HepG2 (cell line): ENCODE results near the gene CNGA1. TPM values are rescaled to one million over a fixed set of nuclear protein-coding genes. Genes with fewer than 3 reads are reported as not detected.

Experiments
- ATAC-seq: fragments of 200-7000 bp; cut with Tn5 transposase; 3 replicates; pipeline ENCODE4 v1.9.1; 2020; ENCODE audit warnings: mild to moderate bottlenecking, moderate library complexity
- BruUV-seq: library from RNA; stranded (reverse); fragments of 400-500 nt; replicated peaks from 2 replicates; lab custom pipeline; 2021; lab: Mats Ljungman, UMichigan
- CTCF ChIA-PET: fragments of 300-600 bp; formaldehyde crosslinking; extraction: SDS; loops from one replicate; lab custom pipeline; 2021; ENCODE audit warnings: low total read pairs, inconsistent platforms, low intra/inter-chr PET ratio; lab: Yijun Ruan, JAX
- POLR2A ChIA-PET: fragments of 350-600 bp; sonication (Branson Sonifier 250); formaldehyde crosslinking; loops from one replicate; lab custom pipeline; 2020; ENCODE audit warnings: antibody characterized with exemption, inconsistent platforms; lab: Yijun Ruan, JAX
- DNase-seq: peaks from one replicate; pipeline ENCODE4 v3.0.0-alpha.2; 2015; ENCODE audit warnings: low spot score
- FAIRE-seq: peaks from 3 replicates; lab custom pipeline; 2011; peaks lifted over from hg19 to GRCh38; lab: Jason Lieb, UNC
- H2AFZ ChIP-seq: one replicate; pipeline ENCODE4 v1.6.1; 2011; ENCODE audit warnings: low read length, inconsistent platforms
- H3K27ac ChIP-seq: fragments of 300-600 bp; 3 replicates; pipeline ENCODE4 v1.8.0; 2011; ENCODE audit warnings: mixed run types, mild to moderate bottlenecking, mixed read lengths, low read length, inconsistent platforms; ENCODE audit not compliant: insufficient read depth; ENCODE audit errors: extremely low read length
- H3K27me3 ChIP-seq, 2 experiments: fragments of 200-600 bp in 1 of 2; 2 replicates in 1 of 2; 3 replicates in 1 of 2; pipeline versions ENCODE4 v1.6.0 to v1.8.0; 2011; ENCODE audit warnings: low read length in 2 of 2, mild to moderate bottlenecking in 2 of 2, moderate library complexity in 2 of 2, inconsistent platforms in 1 of 2; ENCODE audit not compliant: insufficient read depth in 2 of 2, control insufficient read depth in 1 of 2
- H3K36me3 ChIP-seq, 2 experiments: fragments of 200-600 bp in 1 of 2; replicated peaks in 1 of 2; 2 replicates in 1 of 2; 3 replicates in 1 of 2; pipeline versions ENCODE4 v1.5.1 to v1.8.0; 2011; ENCODE audit warnings: low read length in 2 of 2, inconsistent platforms in 1 of 2; ENCODE audit not compliant: insufficient read depth in 2 of 2, control insufficient read depth in 1 of 2
- H3K4me1 ChIP-seq: 2 replicates; pipeline ENCODE4 v1.5.1; 2012; ENCODE audit warnings: low read length, inconsistent platforms; ENCODE audit not compliant: insufficient read depth
- H3K4me2 ChIP-seq: 2 replicates; pipeline ENCODE4 v1.6.0; 2011; ENCODE audit warnings: low read depth, low read length, inconsistent platforms
- H3K4me3 ChIP-seq, 3 experiments: fragments of 200-600 bp in 1 of 3; sonication (generic), shearing (Covaris generic) in 1 of 3; replicated peaks in 1 of 3; 2 replicates each; pipeline ENCODE4 v1.5.1; 2011 to 2016; ENCODE audit warnings: low read length in 3 of 3, inconsistent platforms in 2 of 3, low read depth in 2 of 3, mild to moderate bottlenecking in 2 of 3, control low read depth in 1 of 3, mixed read lengths in 1 of 3; ENCODE audit not compliant: insufficient read depth in 1 of 3
- H3K79me2 ChIP-seq: one replicate; pipeline ENCODE4 v1.6.1; 2011; ENCODE audit warnings: low read length, inconsistent platforms; ENCODE audit not compliant: insufficient read depth
- H3K9ac ChIP-seq: 2 replicates; pipeline ENCODE4 v1.6.0; 2011; ENCODE audit warnings: mild to moderate bottlenecking, low read depth, low read length, inconsistent platforms; ENCODE audit not compliant: insufficient read depth
- H3K9me3 ChIP-seq: 2 replicates; pipeline ENCODE4 v1.5.1; 2012; ENCODE audit warnings: mild to moderate bottlenecking, low read length
- H4K20me1 ChIP-seq: 2 replicates; pipeline ENCODE4 v1.6.0; 2011; ENCODE audit warnings: inconsistent platforms, mild to moderate bottlenecking, low read length, moderate library complexity; ENCODE audit not compliant: insufficient read depth
- KMT2B ChIP-seq: IDR thresholded peaks from 2 replicates; pipeline ENCODE4 v1.6.1; 2016; ENCODE audit warnings: missing genetic modification reagents, missing compliant biosample characterization
- POLR2G ChIP-seq: fragments of 200-400 bp; formaldehyde crosslinking; IDR thresholded peaks from 2 replicates; pipeline ENCODE4 v1.6.1; 2018; ENCODE audit warnings: mild to moderate bottlenecking, low read depth, low read length, moderate library complexity
- RBFOX2 ChIP-seq: fragments of 200-400 bp; formaldehyde crosslinking; IDR thresholded peaks from 2 replicates; pipeline ENCODE4 v1.6.1; 2017; ENCODE audit warnings: low read depth, mild to moderate bottlenecking, low read length
- YEATS2 ChIP-seq: sonication (generic); formaldehyde crosslinking; IDR thresholded peaks from 2 replicates; pipeline ENCODE4 v1.4.0; 2020; ENCODE audit warnings: missing genetic modification reagents, borderline replicate concordance
- ZNF205 ChIP-seq: IDR thresholded peaks from 2 replicates; pipeline ENCODE4 v1.6.1; 2018; ENCODE audit warnings: missing biosample characterization, missing genetic modification reagents
- WGBS: methylation state at CpG from one replicate; pipeline ENCODE4 v1.1.6; 2017; ENCODE audit warnings: low lambda C conversion rate; 5-methylcytosine and 5-hydroxymethylcytosine counted together
- in situ Hi-C: cut with HindIII; loops from 2 replicates; pipeline ENCODE4 v1.10.0; 2017; ENCODE audit warnings: low pct_unique_long_range_greater_than_20kb; ENCODE audit not compliant: extremely low pct_ligation_motif_present
- intact Hi-C: fragments of 100-400 bp; cut with micrococcal nuclease; formaldehyde crosslinking; loops from one replicate; pipeline ENCODE4 v1.10.0; 2022; ENCODE audit not compliant: unreplicated experiment
- polyA plus RNA-seq, 8 experiments: library from polyadenylated mRNA; depleted of rRNA in 3 of 8; stranded (reverse) in 7 of 8; unstranded in 1 of 8; fragments of >200 nt; fragmentation: Illumina TruSeq in 4 of 8; extraction: Trizol in 4 of 8; gene quantifications; 2 replicates each; pipeline versions ENCODE4 v1.2.1 to v1.2.3, GENCODE V29; 2011 to 2016; ENCODE audit warnings: low read depth in 4 of 8, missing spikeins in 1 of 8, mixed read lengths in 1 of 8; ENCODE audit not compliant: insufficient read depth in 1 of 8
- total RNA-seq, 5 experiments: library from RNA; depleted of rRNA; stranded (reverse); fragments of >200 nt; fragmentation: Illumina TruSeq; extraction: Trizol; gene quantifications; 2 replicates each; pipeline ENCODE4 v1.2.3, GENCODE V29; 2016; ENCODE audit warnings: low read depth in 1 of 5
- TF ChIP-seq, protein P1 (sequence below), 2 experiments: sonication (generic) in 1 of 2; formaldehyde crosslinking in 1 of 2; IDR thresholded peaks; 2 replicates each; pipeline versions ENCODE4 v1.4.0 to v1.6.1; 2016 to 2020; ENCODE audit warnings: borderline replicate concordance in 1 of 2, low read depth in 1 of 2, mild to moderate bottlenecking in 1 of 2, missing genetic modification reagents in 1 of 2

The CNGA1 gene
- total and polyA plus RNA-seq, 2 of the 13 experiments (the other 11 are each of a cell fraction or from before 2014, with no cell fraction given): 0.22 to 0.40 TPM

DNA sequence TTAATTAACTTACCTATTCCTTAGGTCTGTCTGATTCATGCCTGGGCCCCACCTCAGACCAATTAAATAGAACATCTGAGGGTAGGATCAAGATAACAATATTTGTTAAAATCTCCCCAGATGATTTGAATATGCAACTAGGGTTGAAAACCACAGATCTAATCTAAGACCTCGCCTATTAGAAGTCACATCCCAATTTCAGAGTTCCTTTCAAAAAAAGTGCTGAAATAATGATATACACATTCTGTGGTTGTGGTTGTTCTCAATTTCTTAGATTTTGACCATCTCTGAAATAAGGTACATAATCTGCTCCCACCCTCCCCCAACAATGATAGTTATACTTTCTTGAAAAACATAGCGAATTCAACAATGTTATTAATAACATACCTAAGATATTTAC, 27.8 kb upstream of the CNGA1 start:
- no peaks in the 10 kb centered on the region for H3K79me2 ChIP-seq
- no peak overlapping the region for H3K27ac ChIP-seq
- POLR2A ChIA-PET: interaction anchor here (0.7 kb wide), 1 partner anchor 113 kb away, joined by 3 read pairs; no protein-coding TSS in a partner anchor
- no peak overlapping the region for H3K9ac ChIP-seq
- H3K36me3 ChIP-seq: no peaks in the 10 kb centered on the region
- no peak overlapping the region for H3K4me2 ChIP-seq
- FAIRE-seq: no peak
- H2AFZ ChIP-seq: no peak overlapping the region
- H3K4me1 ChIP-seq: peaks cover 56% of the 10 kb centered on the region
- H3K27me3 ChIP-seq: no peaks in the 10 kb centered on the region
- no peaks in the 10 kb centered on the region for H3K9me3 ChIP-seq
- in situ Hi-C loops: no loop called here
- no peak for DNase-seq
- TF ChIP-seq ZNF205 (no peak), POLR2G (no peak), YEATS2 (CRISPR knock-in tag) (no peak), RBFOX2 (no peak), KMT2B (CRISPR knock-in tag) (no peak)
- TF ChIP-seq, protein P1, sequence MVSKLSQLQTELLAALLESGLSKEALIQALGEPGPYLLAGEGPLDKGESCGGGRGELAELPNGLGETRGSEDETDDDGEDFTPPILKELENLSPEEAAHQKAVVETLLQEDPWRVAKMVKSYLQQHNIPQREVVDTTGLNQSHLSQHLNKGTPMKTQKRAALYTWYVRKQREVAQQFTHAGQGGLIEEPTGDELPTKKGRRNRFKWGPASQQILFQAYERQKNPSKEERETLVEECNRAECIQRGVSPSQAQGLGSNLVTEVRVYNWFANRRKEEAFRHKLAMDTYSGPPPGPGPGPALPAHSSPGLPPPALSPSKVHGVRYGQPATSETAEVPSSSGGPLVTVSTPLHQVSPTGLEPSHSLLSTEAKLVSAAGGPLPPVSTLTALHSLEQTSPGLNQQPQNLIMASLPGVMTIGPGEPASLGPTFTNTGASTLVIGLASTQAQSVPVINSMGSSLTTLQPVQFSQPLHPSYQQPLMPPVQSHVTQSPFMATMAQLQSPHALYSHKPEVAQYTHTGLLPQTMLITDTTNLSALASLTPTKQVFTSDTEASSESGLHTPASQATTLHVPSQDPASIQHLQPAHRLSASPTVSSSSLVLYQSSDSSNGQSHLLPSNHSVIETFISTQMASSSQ (IDR thresholded peaks at IDR 0.05; ENCODE audit: low read depth): no peak
- TF ChIP-seq, protein P1 (CRISPR knock-in tag; IDR thresholded peaks at IDR 0.05; ENCODE audit: borderline replicate concordance): no peak
- H3K4me3 ChIP-seq: no peak overlapping the region
- 92% methylated on average over 2 of the region's 2 CpGs for WGBS
- BruUV-seq: no TSS peak
- CTCF ChIA-PET: no interaction called here
- intact Hi-C loops: no loop called here
- no peaks in the 10 kb centered on the region for H4K20me1 ChIP-seq
- ATAC-seq: no peak
